OCI-LY7 (cell line): ENCODE results near the gene ITGA3. TPM values are rescaled to one million over a fixed set of nuclear protein-coding genes. Genes with fewer than 3 reads are reported as not detected.
A peak's percentile ranks its signal among the peaks of the same experiment; 100 is the strongest.

Experiments used
- BruUV-seq: library from RNA; stranded (reverse); fragments of 400-500 nt; replicated peaks from 2 replicates; lab custom pipeline; 2021; lab: Mats Ljungman, UMichigan
- CTCF ChIA-PET: fragments of 300-600 bp; sonication (Branson Sonifier 250); formaldehyde crosslinking; loops from one replicate; lab custom pipeline; 2022; ENCODE audit warnings: antibody characterized with exemption; ENCODE audit not compliant: unreplicated experiment; lab: Charles Lee
- POLR2A ChIA-PET: fragments of 300-600 bp; sonication (Branson Sonifier 250); formaldehyde crosslinking; loops from one replicate; lab custom pipeline; 2022; ENCODE audit warnings: antibody characterized with exemption; lab: Charles Lee
- DNase-seq: peaks from one replicate; pipeline ENCODE4 v3.0.0-alpha.2; 2015; ENCODE audit warnings: low spot score
- H2AFZ ChIP-seq: fragments of 200-600 bp; sonication (generic), shearing (Covaris generic); 2 replicates; pipeline ENCODE4 v1.6.1; 2014; ENCODE audit warnings: mild to moderate bottlenecking, antibody characterized with exemption, low read length, moderate library complexity
- H3K27ac ChIP-seq: fragments of 200-600 bp; sonication (generic); 2 replicates; pipeline ENCODE4 v1.5.1; 2014; ENCODE audit warnings: mixed run types, low read depth, mild to moderate bottlenecking, moderate library complexity, low read length, inconsistent platforms; ENCODE audit not compliant: poor library complexity, severe bottlenecking
- H3K36me3 ChIP-seq: fragments of 200-600 bp; sonication (generic); 2 replicates; pipeline ENCODE4 v1.6.1; 2014; ENCODE audit warnings: mild to moderate bottlenecking, antibody characterized with exemption, low read length, moderate library complexity, mixed read lengths; ENCODE audit not compliant: insufficient read depth
- H3K4me1 ChIP-seq: fragments of 200-600 bp; sonication (generic); 2 replicates; pipeline ENCODE4 v1.5.1; 2014; ENCODE audit warnings: mild to moderate bottlenecking, low read length; ENCODE audit not compliant: insufficient read depth, poor library complexity, severe bottlenecking
- H3K4me2 ChIP-seq: fragments of 200-600 bp; sonication (generic); 2 replicates; pipeline ENCODE4 v1.6.1; 2014; ENCODE audit warnings: mild to moderate bottlenecking, low read length
- H3K4me3 ChIP-seq: fragments of 200-600 bp; sonication (generic); 2 replicates; pipeline ENCODE4 v1.5.1; 2014; ENCODE audit warnings: mild to moderate bottlenecking, low read depth, low read length; ENCODE audit not compliant: poor library complexity, severe bottlenecking
- H3K79me2 ChIP-seq: fragments of 200-600 bp; sonication (generic); 2 replicates; pipeline ENCODE4 v1.6.1; 2016; ENCODE audit warnings: low read depth, mild to moderate bottlenecking, low read length, moderate library complexity, mixed read lengths; ENCODE audit not compliant: insufficient read depth
- H3K9me2 ChIP-seq: fragments of 200-600 bp; sonication (generic); 2 replicates; pipeline ENCODE4 v1.6.1; 2016; ENCODE audit warnings: mild to moderate bottlenecking, low read length, mixed read lengths; ENCODE audit not compliant: insufficient read depth
- H3K9me3 ChIP-seq: fragments of 200-600 bp; sonication (generic); 2 replicates; pipeline ENCODE4 v1.6.1; 2014; ENCODE audit warnings: mild to moderate bottlenecking, mixed run types, low read length, mixed read lengths
- H4K20me1 ChIP-seq: fragments of 200-600 bp; sonication (generic); 2 replicates; pipeline ENCODE4 v1.6.1; 2014; ENCODE audit warnings: mild to moderate bottlenecking, antibody characterized with exemption, low read length, moderate library complexity, mixed read lengths; ENCODE audit not compliant: insufficient read depth
- EZH2phosphoT487 ChIP-seq: fragments of 200-600 bp; sonication (generic); IDR thresholded peaks from 2 replicates; pipeline ENCODE4 v1.6.1; 2018; ENCODE audit warnings: low read depth, borderline replicate concordance, mild to moderate bottlenecking, mixed run types, antibody characterized with exemption, low read length, moderate library complexity, mixed read lengths
- intact Hi-C: fragments of 100-400 bp; cut with micrococcal nuclease; formaldehyde crosslinking; loops from one replicate; pipeline ENCODE4 v1.10.0; 2022; ENCODE audit not compliant: unreplicated experiment
- total RNA-seq, 2 experiments: library from RNA; depleted of rRNA in 1 of 2; stranded (reverse); fragments of >200 nt in 1 of 2; shearing (Covaris generic) in 1 of 2; gene quantifications; 2 replicates each; pipeline ENCODE4 v1.2.3, GENCODE V29; 2014 to 2022
- TF ChIP-seq, protein P1 (sequence below): fragments of 200-600 bp; sonication (generic); conservative IDR thresholded peaks from 2 replicates; pipeline ENCODE4 v1.5.1; 2014; ENCODE audit warnings: mild to moderate bottlenecking, antibody characterized with exemption, low read length, moderate library complexity, mixed read lengths

ITGA3 gene
- total RNA-seq, 2 experiments from 2014 or later: 15.2 to 30.7 TPM

GRCh38 chr17:50053654-50053960 lies 2.3 kb upstream of the ITGA3 start:
- no peaks in the 10 kb centered on the region for H3K9me3 ChIP-seq
- CTCF ChIA-PET: no interaction called here
- no TSS peak for BruUV-seq
- peaks cover 45% of the 10 kb centered on the region for H3K4me1 ChIP-seq
- H3K36me3 ChIP-seq: no peaks in the 10 kb centered on the region
- POLR2A ChIA-PET: interaction anchor here (0.5 kb wide), 1 partner anchor 22 kb away, joined by 3 read pairs; no protein-coding TSS in a partner anchor
- intact Hi-C loops: no loop called here
- no peak overlapping the region for H3K4me3 ChIP-seq
- no peak for DNase-seq
- H4K20me1 ChIP-seq: no peaks in the 10 kb centered on the region
- no peak overlapping the region for H3K4me2 ChIP-seq
- H3K27ac ChIP-seq: no peak overlapping the region
- H3K79me2 ChIP-seq: no peaks in the 10 kb centered on the region; the same call in 1 of the 2 replicates
- H3K9me2 ChIP-seq: no peaks in the 10 kb centered on the region
- H2AFZ ChIP-seq: no peak overlapping the region
- TF ChIP-seq EZH2phosphoT487: no peak
- TF ChIP-seq, protein P1, sequence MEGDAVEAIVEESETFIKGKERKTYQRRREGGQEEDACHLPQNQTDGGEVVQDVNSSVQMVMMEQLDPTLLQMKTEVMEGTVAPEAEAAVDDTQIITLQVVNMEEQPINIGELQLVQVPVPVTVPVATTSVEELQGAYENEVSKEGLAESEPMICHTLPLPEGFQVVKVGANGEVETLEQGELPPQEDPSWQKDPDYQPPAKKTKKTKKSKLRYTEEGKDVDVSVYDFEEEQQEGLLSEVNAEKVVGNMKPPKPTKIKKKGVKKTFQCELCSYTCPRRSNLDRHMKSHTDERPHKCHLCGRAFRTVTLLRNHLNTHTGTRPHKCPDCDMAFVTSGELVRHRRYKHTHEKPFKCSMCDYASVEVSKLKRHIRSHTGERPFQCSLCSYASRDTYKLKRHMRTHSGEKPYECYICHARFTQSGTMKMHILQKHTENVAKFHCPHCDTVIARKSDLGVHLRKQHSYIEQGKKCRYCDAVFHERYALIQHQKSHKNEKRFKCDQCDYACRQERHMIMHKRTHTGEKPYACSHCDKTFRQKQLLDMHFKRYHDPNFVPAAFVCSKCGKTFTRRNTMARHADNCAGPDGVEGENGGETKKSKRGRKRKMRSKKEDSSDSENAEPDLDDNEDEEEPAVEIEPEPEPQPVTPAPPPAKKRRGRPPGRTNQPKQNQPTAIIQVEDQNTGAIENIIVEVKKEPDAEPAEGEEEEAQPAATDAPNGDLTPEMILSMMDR: no peak

DNA sequence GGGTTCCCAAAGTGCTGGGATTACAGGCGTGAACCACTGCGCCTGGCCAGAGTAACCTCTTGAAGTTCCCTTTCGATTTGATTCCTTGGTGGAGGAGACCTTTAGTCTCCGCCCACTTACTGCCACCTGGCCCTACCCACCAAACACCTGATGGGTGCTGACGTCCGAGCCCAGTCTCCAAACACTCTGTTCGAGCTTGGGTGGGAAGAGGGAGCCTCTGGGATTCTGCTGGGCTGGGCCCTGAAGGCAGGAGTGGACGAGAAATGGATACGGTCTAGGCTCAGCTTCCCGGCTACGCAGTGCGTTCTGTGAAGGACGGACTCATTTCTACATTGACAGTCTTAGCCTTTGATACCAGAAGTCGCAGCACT lies 870 bp upstream of the ITGA3 start:
- peak overlapping the region; percentile 92 for H2AFZ ChIP-seq
- CTCF ChIA-PET: no interaction called here

More for the DNA sequence above, 870 bp upstream of the ITGA3 start:
- intact Hi-C loops: no loop called here
- peak overlapping the region; percentile 83 for H3K4me3 ChIP-seq
- no peak for DNase-seq
- H3K4me2 ChIP-seq: peak overlapping the region; percentile 89
- BruUV-seq: no TSS peak
- no peaks in the 10 kb centered on the region; the same call in 1 of the 2 replicates for H3K79me2 ChIP-seq
- H4K20me1 ChIP-seq: no peaks in the 10 kb centered on the region
- TF ChIP-seq, protein P1: no peak
- no peak for TF ChIP-seq EZH2phosphoT487
- peaks cover 60% of the 10 kb centered on the region for H3K4me1 ChIP-seq
- H3K36me3 ChIP-seq: no peaks in the 10 kb centered on the region
- peak overlapping the region; percentile 67 for H3K27ac ChIP-seq
- POLR2A ChIA-PET: no interaction called here
- H3K9me3 ChIP-seq: no peaks in the 10 kb centered on the region
- H3K9me2 ChIP-seq: no peaks in the 10 kb centered on the region
